CD4-positive, alpha-beta T cell treated with Interleukin-6 for 4 hours (primary cell): ENCODE data around the gene SPON1.
"Not testable (repeated sequence)": the region's sequence is repeated elsewhere in the genome, so short reads cannot be mapped to it uniquely, and the experiment has no call there.

Experiments
- DNase-seq: peaks from one replicate; pipeline ENCODE4 v3.0.0-alpha.2; 2020; ENCODE audit warnings: mixed read lengths

Gene SPON1

GRCh38 chr11:14252501-14252900, 290.0 kb downstream of the SPON1 start:
- not testable (repeated sequence) for DNase-seq

DNA sequence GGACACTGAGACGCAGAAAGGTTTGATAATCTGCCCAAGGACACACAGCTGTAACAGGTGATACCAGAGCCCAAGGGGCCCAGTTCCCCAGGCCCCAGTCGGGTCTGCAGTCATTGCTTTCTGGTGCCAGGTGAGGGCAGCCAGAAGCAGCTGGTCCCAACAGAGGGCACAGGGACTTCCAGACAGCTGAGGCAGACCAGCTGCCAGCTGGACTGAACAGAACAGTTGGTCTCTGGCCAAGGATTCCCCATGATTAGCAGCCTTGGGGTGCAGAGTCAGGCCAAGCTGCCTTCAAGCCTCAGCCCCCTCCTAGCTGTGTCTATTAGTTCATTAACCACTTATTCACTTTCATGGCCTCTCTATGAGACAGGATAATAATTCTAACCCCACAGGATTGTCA, 290.9 kb downstream of the SPON1 start:
- DNase-seq, result no peak

- DNase-seq, result no peak
These were observed 291.3 kb downstream of the SPON1 start for GRCh38 chr11:14253840-14254239.

DNA sequence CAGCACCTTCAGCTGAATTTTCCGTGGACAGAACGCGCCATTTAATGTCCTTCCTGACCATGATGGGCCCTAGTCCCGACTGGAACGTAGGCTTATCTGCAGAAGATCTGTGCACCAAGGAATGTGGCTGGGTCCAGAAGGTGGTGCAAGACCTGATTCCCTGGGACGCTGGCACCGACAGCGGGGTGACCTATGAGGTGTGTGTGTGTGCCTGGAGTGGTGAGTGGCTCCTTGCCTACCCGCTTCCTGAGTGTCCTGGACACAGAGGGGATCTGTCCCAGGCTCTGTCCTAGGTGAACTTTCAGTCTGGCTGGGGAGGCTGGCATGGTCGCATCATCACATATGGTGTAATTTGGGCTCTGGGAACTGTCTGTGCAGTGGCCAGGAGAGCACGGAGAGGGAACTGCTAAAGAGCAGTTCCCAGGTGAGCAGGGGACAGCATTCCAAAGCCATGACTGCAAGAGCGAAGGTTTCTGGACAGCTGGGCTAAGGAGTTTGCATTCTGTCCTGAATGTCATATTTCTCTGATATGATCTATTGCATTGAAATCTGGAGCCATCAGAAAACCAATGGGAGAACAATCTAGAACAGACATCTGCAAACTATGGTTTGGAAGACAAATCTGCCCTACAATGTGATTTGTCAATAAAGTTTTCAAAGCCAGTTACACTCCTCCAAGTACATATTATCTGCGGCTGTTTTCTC, 292.2 kb downstream of the SPON1 start:
- no peak for DNase-seq

GRCh38 chr11:14255238-14255534, 292.7 kb downstream of the SPON1 start:
- no peak for DNase-seq

- DNase-seq, result no peak
These were observed 295.9 kb downstream of the SPON1 start for GRCh38 chr11:14258221-14258935.

DNA sequence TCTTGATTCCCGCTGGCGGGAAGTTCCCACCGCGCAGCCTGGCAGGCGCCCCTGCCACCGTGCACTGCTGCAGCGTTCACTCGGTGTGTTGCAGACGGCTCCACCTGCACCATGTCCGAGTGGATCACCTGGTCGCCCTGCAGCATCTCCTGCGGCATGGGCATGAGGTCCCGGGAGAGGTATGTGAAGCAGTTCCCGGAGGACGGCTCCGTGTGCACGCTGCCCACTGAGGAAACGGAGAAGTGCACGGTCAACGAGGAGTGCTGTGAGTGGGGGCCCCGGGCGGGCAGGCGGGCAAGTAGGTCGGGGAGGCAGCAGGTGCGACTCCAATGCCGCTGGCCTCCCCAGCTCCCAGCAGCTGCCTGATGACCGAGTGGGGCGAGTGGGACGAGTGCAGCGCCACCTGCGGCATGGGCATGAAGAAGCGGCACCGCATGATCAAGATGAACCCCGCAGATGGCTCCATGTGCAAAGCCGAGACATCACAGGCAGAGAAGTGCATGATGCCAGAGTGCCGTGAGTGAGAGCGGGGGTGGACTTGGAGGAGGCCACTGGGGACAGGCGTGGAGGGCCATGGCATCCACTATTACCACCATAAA, 296.8 kb downstream of the SPON1 start:
- DNase-seq, result no peak

GRCh38 chr11:14259878-14260277, 297.4 kb downstream of the SPON1 start:
- no peak for DNase-seq

DNA sequence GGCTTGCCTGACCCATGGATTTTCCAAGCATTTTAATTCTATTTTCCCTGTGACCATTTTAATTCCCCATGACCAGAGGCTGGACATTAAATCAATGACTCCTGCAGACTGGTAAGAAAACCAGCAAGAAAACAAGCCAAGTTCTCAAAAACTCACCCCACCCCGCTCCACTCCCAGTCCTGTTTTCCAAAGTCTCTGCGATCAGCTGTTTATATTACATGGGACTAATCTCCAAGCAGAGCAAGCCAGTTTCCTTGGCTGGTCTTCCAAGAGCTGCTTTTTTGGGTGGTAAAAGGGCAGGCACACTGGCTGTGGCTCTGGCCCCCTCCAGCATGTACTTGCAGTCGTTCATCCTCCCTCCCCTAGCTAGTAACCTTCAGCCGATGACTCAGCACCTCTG, 298.5 kb downstream of the SPON1 start:
- no peak for DNase-seq

- DNase-seq, result no peak
These were observed 299.8 kb downstream of the SPON1 start for GRCh38 chr11:14262271-14262846.

GRCh38 chr11:14264966-14265365, 302.4 kb downstream of the SPON1 start:
- no peak for DNase-seq

DNA sequence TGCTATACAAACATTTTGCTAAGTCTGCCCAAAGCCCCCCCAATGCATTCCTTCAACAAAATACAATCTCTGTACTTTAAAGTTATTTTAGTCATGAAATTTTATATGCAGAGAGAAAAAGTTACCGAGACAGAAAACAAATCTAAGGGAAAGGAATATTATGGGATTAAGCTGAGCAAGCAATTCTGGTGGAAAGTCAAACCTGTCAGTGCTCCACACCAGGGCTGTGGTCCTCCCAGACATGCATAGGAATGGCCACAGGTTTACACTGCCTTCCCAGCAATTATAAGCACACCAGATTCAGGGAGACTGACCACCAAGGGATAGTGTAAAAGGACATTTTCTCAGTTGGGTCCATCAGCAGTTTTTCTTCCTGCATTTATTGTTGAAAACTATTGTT, 304.1 kb downstream of the SPON1 start:
- no peak for DNase-seq

DNA sequence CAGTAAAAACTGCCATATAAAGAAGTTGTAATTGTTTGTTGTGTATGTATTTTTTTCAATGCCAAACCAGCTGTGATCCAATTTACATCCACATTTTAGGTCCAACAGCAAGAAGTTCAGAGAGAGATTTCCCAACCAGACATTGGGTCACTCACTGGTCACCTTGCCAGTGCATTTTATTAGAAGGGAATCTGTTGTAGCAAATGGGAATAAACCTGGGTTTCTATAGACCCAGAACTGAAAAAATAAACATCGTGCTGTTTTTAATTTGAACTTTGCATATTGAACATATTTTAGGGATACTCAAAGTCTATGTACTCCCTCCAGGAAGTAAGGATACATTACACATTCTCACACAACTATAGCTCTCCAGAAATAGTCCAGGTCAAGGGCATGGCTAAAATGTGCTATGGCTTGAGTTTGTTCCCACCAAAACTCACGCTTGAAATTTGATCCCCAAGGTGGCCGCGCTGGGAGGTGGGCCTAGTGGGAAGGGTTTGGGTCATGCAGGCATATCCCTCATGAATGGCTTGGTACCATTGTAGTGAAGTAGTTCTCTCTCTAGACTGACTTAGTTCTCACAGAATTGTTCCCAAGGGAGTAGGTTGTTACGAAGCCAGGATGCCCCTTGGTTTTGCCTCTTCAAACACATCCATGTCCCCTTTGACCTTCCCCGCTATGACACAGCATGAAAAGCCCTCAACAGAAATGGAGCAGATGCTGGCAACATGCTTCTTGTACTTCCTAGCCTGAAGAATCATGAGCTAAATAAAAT, 305.5 kb downstream of the SPON1 start:
- DNase-seq, result no peak

- DNase-seq, result no peak
These were observed 307.4 kb downstream of the SPON1 start for GRCh38 chr11:14269692-14270573.

- peak; percentile 15 for DNase-seq
These were observed 308.4 kb downstream of the SPON1 start for GRCh38 chr11:14270690-14271542.

GRCh38 chr11:14273895-14274294, 311.4 kb downstream of the SPON1 start:
- no peak for DNase-seq

GRCh38 chr11:14275076-14275475, 312.6 kb downstream of the SPON1 start:
- no peak for DNase-seq

DNA sequence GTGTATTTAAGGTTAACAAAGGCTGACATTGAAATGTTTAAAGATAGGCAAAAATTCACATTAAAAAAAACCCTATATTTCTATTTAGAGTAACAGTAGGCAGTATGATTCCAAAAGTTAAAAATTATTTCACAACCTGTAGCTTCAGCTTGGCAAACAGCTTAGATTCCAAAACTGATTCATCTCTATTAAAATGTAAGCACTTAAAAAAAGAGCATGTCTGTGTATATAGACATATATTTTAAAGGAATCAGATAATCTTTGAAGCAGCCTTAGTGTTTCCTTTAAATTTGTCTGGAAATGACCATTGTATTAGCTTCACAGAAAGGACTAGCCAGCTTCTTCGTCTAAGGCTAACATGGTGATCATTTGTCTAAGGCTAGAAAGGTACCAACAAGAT, 316.3 kb downstream of the SPON1 start:
- not testable (repeated sequence) for DNase-seq

- no peak for DNase-seq
These were observed 325.8 kb downstream of the SPON1 start for GRCh38 chr11:14288189-14288935.

DNA sequence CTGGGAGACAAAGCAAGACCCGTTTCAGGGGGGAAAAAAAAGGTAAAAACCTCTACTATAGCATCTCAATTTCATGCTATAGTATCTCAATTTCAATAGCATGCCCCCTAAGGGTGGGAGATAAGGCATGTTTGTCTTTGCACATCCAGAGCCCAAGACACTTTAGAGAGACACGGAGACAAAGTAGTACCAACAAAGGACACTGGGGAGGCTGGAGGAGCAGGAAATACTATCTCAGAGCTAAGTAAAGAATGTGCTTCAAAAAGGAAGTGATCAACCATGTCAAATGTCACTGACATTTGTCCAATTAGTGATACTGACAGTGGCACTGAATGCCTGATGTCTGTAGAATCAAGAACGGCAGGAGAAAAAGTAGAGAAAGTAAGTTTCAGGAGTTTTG, 327.9 kb downstream of the SPON1 start:
- DNase-seq, result no peak
